BJ (cell line): Measurements from ENCODE around the gene IL22RA1. TPM values are rescaled to one million over a fixed set of nuclear protein-coding genes. Genes with fewer than 3 reads are reported as not detected.

Experiments used
- CTCF ChIA-PET: fragments of 350-600 bp; formaldehyde crosslinking; extraction: SDS; loops from one replicate; lab custom pipeline; 2021; ENCODE audit warnings: antibody characterized with exemption, inconsistent platforms; lab: Yijun Ruan, JAX
- POLR2A ChIA-PET: fragments of 300-600 bp; sonication (Branson Sonifier 250); formaldehyde crosslinking; extraction: SDS; loops from one replicate; lab custom pipeline; 2021; ENCODE audit warnings: antibody characterized with exemption; lab: Charles Lee
- DNase-seq: peaks from one replicate; pipeline ENCODE4 v3.0.0-alpha.2; 2011; ENCODE audit warnings: low read depth
- H3K27me3 ChIP-seq: 2 replicates; pipeline ENCODE4 v1.6.0; 2011; ENCODE audit warnings: low read length; ENCODE audit not compliant: control insufficient read depth, insufficient read depth
- H3K36me3 ChIP-seq: 2 replicates; pipeline ENCODE4 v1.5.1; 2011; ENCODE audit warnings: low read length; ENCODE audit not compliant: control insufficient read depth, insufficient read depth
- H3K4me3 ChIP-seq: 2 replicates; pipeline ENCODE4 v1.5.1; 2011; ENCODE audit warnings: low read depth, mild to moderate bottlenecking, control low read depth, low read length
- CTCF ChIP-seq: IDR thresholded peaks from 2 replicates; pipeline ENCODE4 v1.5.1; 2011; ENCODE audit warnings: low read depth, mild to moderate bottlenecking, control low read depth, inconsistent platforms, low read length, moderate library complexity; ENCODE audit not compliant: insufficient read depth
- polyA plus RNA-seq: library from polyadenylated mRNA; depleted of rRNA; stranded (reverse); fragments of >200 nt; gene quantifications from 2 replicates; pipeline ENCODE4 v1.2.3, GENCODE V29; 2011

IL22RA1 gene
- polyA plus RNA-seq, 1 experiment: not detected

DNA sequence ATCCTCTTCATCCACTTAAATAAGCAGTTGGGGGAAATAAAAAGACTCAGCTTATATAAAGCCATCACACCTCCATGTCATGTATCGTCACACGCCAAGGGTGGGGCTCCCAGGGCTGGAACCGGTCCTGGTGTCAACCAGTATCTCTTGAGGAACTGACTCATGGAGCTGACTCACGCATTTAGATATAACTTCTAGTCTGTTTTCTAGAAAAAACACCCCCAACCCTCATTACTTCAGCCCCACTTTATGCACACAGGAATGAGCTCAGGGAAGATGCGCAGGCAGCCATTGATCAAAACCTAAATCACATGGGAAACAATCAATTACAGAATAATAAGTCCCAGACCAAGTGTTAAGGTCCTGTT lies 6.9 kb upstream of the IL22RA1 start:
- Histone ChIP-seq H3K4me3 (no peak overlapping the region), H3K27me3 (peaks cover 9% of the 10 kb centered on the region), H3K36me3 (no peaks in the 10 kb centered on the region)
- CTCF ChIA-PET: interaction anchor here (0.5 to 3.9 kb wide), 35 partner anchors 9 to 577 kb away, joined by 3 to 41 read pairs (median 5); no protein-coding TSS in a partner anchor
- TF ChIP-seq CTCF: no peak
- POLR2A ChIA-PET: no interaction called here
- no peak for DNase-seq

- Histone ChIP-seq H3K4me3 (no peak overlapping the region), H3K27me3 (peaks cover 12% of the 10 kb centered on the region), H3K36me3 (no peaks in the 10 kb centered on the region)
- ChIA-PET POLR2A (no interaction called here), CTCF (interaction anchor here (0.8 to 2.0 kb wide), 5 partner anchors 10 to 244 kb away, joined by 3 to 8 read pairs (median 6); no protein-coding TSS in a partner anchor)
- no peak for TF ChIP-seq CTCF
- no peak for DNase-seq
Observed at GRCh38 chr1:24147816-24148215, 4.9 kb upstream of the IL22RA1 start.

DNA sequence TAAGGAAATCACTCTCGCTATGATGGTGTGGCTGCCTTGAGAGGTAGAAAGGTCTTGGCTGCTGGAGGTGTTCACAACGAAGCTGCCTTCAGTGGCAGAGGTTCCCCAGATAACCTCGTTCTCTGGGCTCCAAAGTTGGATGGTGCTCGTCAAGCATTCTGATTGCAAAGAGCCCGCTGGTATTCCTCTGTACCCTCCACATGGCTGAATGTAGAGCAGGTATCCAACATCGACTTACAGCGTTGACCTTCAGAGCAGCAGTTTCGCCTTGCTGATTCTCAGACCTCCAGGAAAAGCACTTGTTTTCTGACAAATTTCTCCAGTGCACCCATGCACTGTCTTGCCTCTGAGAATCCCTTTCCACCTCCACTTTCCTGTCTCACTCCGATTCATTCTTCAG lies 4.3 kb upstream of the IL22RA1 start:
- Histone ChIP-seq H3K4me3 (no peak overlapping the region), H3K36me3 (no peaks in the 10 kb centered on the region), H3K27me3 (peaks cover 12% of the 10 kb centered on the region)
- POLR2A ChIA-PET: interaction anchor here (0.6 kb wide), 1 partner anchor 440 kb away, joined by 3 read pairs; no protein-coding TSS in a partner anchor
- no peak for DNase-seq
- CTCF ChIA-PET: interaction anchor here (0.7 to 2.0 kb wide), 5 partner anchors 9 to 244 kb away, joined by 3 to 8 read pairs (median 6); no protein-coding TSS in a partner anchor
- TF ChIP-seq CTCF: no peak

DNA sequence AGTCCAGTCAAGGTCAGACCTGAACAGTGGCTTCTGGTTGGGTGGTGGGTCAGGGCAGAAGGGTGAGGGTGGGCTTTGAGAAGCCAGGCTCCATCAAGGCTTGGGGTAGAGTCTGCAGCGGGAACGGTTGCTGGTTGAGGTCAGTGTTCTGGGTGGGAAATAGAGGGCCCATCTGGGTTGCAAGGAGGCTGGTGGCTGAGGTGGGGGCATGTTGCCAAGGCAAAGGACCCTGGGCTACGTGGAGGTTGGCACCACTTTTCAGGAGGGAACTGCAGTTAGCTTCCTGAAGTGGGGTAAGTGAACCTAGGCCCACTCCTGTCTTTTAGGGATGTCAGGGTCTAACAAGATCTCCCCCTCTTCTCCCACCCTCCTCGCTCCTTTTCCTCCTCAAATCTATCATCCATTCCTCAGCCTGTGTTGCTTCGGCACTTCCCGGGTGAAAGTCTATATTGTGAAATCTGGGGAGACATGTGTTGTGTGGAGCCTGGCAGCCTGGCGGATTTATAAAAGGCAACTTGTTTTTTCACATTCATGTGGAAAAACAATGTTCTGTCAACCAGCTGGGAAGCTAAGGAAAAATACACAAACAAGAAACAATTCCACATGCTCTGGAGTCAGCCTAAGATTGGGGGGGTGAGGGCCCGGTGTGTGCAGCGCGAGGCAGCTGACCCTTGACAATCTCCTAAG lies 1.5 kb downstream of the IL22RA1 start:
- POLR2A ChIA-PET: no interaction called here
- H3K4me3 ChIP-seq: no peak overlapping the region
- no peak for TF ChIP-seq CTCF
- H3K27me3 ChIP-seq: peaks cover 9% of the 10 kb centered on the region
- CTCF ChIA-PET: interaction anchor here (0.8 to 2.5 kb wide), 6 partner anchors 9 to 70 kb away, joined by 3 to 15 read pairs (median 4); no protein-coding TSS in a partner anchor
- H3K36me3 ChIP-seq: no peaks in the 10 kb centered on the region
- DNase-seq: no peak

DNA sequence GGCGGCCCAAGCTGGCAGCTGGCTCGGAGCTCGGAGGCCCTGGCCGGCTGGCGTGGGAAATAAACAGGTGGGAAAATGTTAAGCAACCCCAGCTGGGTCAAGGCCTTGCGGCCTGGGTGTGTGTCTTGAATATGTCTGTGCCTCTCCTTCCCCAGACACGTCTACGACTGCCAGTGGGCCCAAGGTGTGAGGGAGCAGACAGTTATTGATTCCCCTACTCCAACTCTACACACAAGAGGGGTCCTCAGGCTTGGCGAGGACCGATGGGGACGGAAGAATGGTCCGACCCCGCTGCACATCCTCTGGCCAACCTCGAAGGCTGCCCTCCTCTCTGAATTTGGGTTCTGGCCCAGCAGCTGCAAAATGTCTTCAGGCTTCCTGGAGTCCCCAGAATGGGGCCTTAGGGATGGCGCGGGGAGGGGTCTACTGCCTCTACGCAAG lies 2.2 kb downstream of the IL22RA1 start:
- CTCF ChIA-PET: interaction anchor here (1.1 to 2.5 kb wide), 2 partner anchors 9 to 14 kb away, joined by 4 to 15 read pairs; no protein-coding TSS in a partner anchor
- POLR2A ChIA-PET: no interaction called here

More for the DNA sequence above, 2.2 kb downstream of the IL22RA1 start:
- no peaks in the 10 kb centered on the region for H3K36me3 ChIP-seq
- H3K27me3 ChIP-seq: peaks cover 9% of the 10 kb centered on the region
- TF ChIP-seq CTCF: no peak
- no peak overlapping the region for H3K4me3 ChIP-seq
- no peak for DNase-seq
